H1 (cell line): ENCODE data around the gene TPRG1L. TPM values are rescaled to one million over a fixed set of nuclear protein-coding genes. Genes with fewer than 3 reads are reported as not detected.
A peak's percentile ranks its signal among the peaks of the same experiment; 100 is the strongest.

Source experiments
- EZH2 ChIP-seq: fragments of 200-600 bp; sonication (generic); IDR thresholded peaks from 2 replicates; pipeline ENCODE4 v1.7.1; 2012; ENCODE audit warnings: low read depth, mild to moderate bottlenecking, moderate library complexity, low read length, inconsistent platforms; ENCODE audit not compliant: severe bottlenecking
- NANOG ChIP-seq: IDR thresholded peaks from 2 replicates; pipeline ENCODE4 v1.6.1; 2011; ENCODE audit warnings: low read length, low read depth, mild to moderate bottlenecking, inconsistent platforms; ENCODE audit not compliant: insufficient read depth, poor library complexity, severe bottlenecking
- TEAD4 ChIP-seq: IDR thresholded peaks from 2 replicates; pipeline ENCODE4 v1.6.1; 2012; ENCODE audit warnings: low read depth, low read length, inconsistent platforms, mixed read lengths
- ZNF274 ChIP-seq: IDR thresholded peaks from 2 replicates; pipeline ENCODE4 v1.7.0; 2012; ENCODE audit warnings: low read length, borderline replicate concordance; ENCODE audit errors: extremely low read depth
- polyA plus RNA-seq, 7 experiments: library from polyadenylated mRNA; depleted of rRNA in 3 of 7; stranded (reverse) in 5 of 7; unstranded in 2 of 7; fragments of >200 nt in 5 of 7; fragments of 200-250 nt in 2 of 7; gene quantifications; 1 replicate in 5 of 7; 2 replicates in 1 of 7; 4 replicates in 1 of 7; pipeline versions ENCODE4 v1.2.1 to v1.2.3, GENCODE V29; 2011 to 2013; ENCODE audit warnings: missing spikeins in 2 of 7, mixed read lengths in 2 of 7
- total RNA-seq: library from RNA; stranded (reverse); fragmentation: NEBNext Ultra II Directional; extraction: Animal tissue kit (Norgen Biotek cat#: 25700); gene quantifications from 2 replicates; pipeline ENCODE4 v1.2.1, GENCODE V29; 2021
- TF ChIP-seq, protein P1 (sequence below): IDR thresholded peaks from 2 replicates; pipeline ENCODE4 v1.6.1; 2012; ENCODE audit warnings: inconsistent platforms

TPRG1L gene
- total and polyA plus RNA-seq, 2 of the 8 experiments (the other 6 are each of a cell fraction or from before 2014, with no cell fraction given): 21.7 to 22.3 TPM

- TF ChIP-seq TEAD4 (0 out of 2 replicates have a peak, but pooled peaks have one; percentile 29), EZH2 (no peak), NANOG (no peak), ZNF274 (no peak)
- TF ChIP-seq, protein P1, sequence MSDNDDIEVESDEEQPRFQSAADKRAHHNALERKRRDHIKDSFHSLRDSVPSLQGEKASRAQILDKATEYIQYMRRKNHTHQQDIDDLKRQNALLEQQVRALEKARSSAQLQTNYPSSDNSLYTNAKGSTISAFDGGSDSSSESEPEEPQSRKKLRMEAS: peak; percentile 39; the same call in 1 of the 2 replicates
Measured at GRCh38 chr1:3618881-3619671, 5.7 kb upstream of the TPRG1L start (continued).
